H9 (cell line): Measurements from ENCODE around the gene CD300H. TPM values are rescaled to one million over a fixed set of nuclear protein-coding genes. Genes with fewer than 3 reads are reported as not detected.

Source experiments
- DNase-seq: peaks from one replicate; pipeline ENCODE4 v3.0.0-alpha.2; 2017
- H2AFZ ChIP-seq: one replicate; pipeline ENCODE4 v1.6.1; 2013; ENCODE audit warnings: mild to moderate bottlenecking, low read length, control low read depth, moderate library complexity
- H2AK5ac ChIP-seq: 2 replicates; pipeline ENCODE4 v1.6.1; 2013; ENCODE audit warnings: low read length, control low read depth, mixed read lengths; ENCODE audit not compliant: insufficient read length
- H2BK120ac ChIP-seq: one replicate; pipeline ENCODE4 v1.6.1; 2013; ENCODE audit warnings: low read depth, mild to moderate bottlenecking, low read length, control low read depth, inconsistent platforms; ENCODE audit not compliant: poor library complexity, severe bottlenecking
- H2BK12ac ChIP-seq: 2 replicates; pipeline ENCODE4 v1.6.1; 2013; ENCODE audit warnings: low read length, control low read depth, mixed read lengths, low read depth; ENCODE audit not compliant: insufficient read length
- H2BK15ac ChIP-seq: 2 replicates; pipeline ENCODE4 v1.6.1; 2013; ENCODE audit warnings: low read depth, low read length, control low read depth
- H2BK20ac ChIP-seq: one replicate; pipeline ENCODE4 v1.6.1; 2013; ENCODE audit warnings: low read depth, mild to moderate bottlenecking, low read length, control low read depth, inconsistent platforms; ENCODE audit not compliant: poor library complexity, severe bottlenecking
- H2BK5ac ChIP-seq: 2 replicates; pipeline ENCODE4 v1.6.1; 2013; ENCODE audit warnings: low read length, control low read depth, mixed read lengths; ENCODE audit not compliant: insufficient read length
- H3K14ac ChIP-seq: 2 replicates; pipeline ENCODE4 v1.6.1; 2013; ENCODE audit warnings: low read length, control low read depth; ENCODE audit not compliant: insufficient read depth
- H3K18ac ChIP-seq: 2 replicates; pipeline ENCODE4 v1.6.1; 2013; ENCODE audit warnings: low read depth, mild to moderate bottlenecking, mixed read lengths, low read length, control low read depth; ENCODE audit not compliant: insufficient read length
- H3K23ac ChIP-seq: 2 replicates; pipeline ENCODE4 v1.6.1; 2013; ENCODE audit warnings: low read length, control low read depth, mixed read lengths, low read depth; ENCODE audit not compliant: insufficient read length
- H3K23me2 ChIP-seq: 2 replicates; pipeline ENCODE4 v1.6.1; 2013; ENCODE audit warnings: low read depth, mild to moderate bottlenecking, mixed read lengths, low read length, control low read depth; ENCODE audit not compliant: insufficient read length, poor library complexity, severe bottlenecking
- H3K27ac ChIP-seq: 2 replicates; pipeline ENCODE4 v1.5.1; 2013; ENCODE audit warnings: low read length, control low read depth, mixed read lengths, low read depth; ENCODE audit not compliant: insufficient read length
- H3K27me3 ChIP-seq: 2 replicates; pipeline ENCODE4 v1.6.1; 2013; ENCODE audit warnings: low read length, control low read depth, inconsistent platforms; ENCODE audit not compliant: insufficient read depth
- H3K4ac ChIP-seq: 2 replicates; pipeline ENCODE4 v1.6.1; 2013; ENCODE audit warnings: low read depth, mild to moderate bottlenecking, control low read depth, inconsistent platforms, low read length, moderate library complexity
- H3K4me1 ChIP-seq: 2 replicates; pipeline ENCODE4 v1.6.1; 2013; ENCODE audit warnings: low read length, control low read depth, inconsistent platforms; ENCODE audit not compliant: insufficient read depth
- H3K4me2 ChIP-seq: 2 replicates; pipeline ENCODE4 v1.6.1; 2013; ENCODE audit warnings: low read length, control low read depth, mixed read lengths; ENCODE audit not compliant: insufficient read length, insufficient read depth
- H3K56ac ChIP-seq: 2 replicates; pipeline ENCODE4 v1.6.1; 2013; ENCODE audit warnings: low read depth, mild to moderate bottlenecking, mixed read lengths, low read length, control low read depth; ENCODE audit not compliant: insufficient read length
- H3K79me1 ChIP-seq: 2 replicates; pipeline ENCODE4 v1.6.1; 2013; ENCODE audit warnings: low read depth, mild to moderate bottlenecking, moderate library complexity, low read length, control low read depth, inconsistent platforms; ENCODE audit not compliant: insufficient read depth, poor library complexity, severe bottlenecking
- H3K79me2 ChIP-seq: 2 replicates; pipeline ENCODE4 v1.6.1; 2013; ENCODE audit warnings: low read length, control low read depth, inconsistent platforms; ENCODE audit not compliant: insufficient read depth
- H3K9ac ChIP-seq: 2 replicates; pipeline ENCODE4 v1.6.1; 2013; ENCODE audit warnings: low read length, control low read depth, mixed read lengths; ENCODE audit not compliant: insufficient read length; ENCODE audit errors: extremely low read depth
- H3K9me3 ChIP-seq: one replicate; pipeline ENCODE4 v1.6.1; 2013; ENCODE audit warnings: low read depth, low read length, inconsistent platforms; ENCODE audit not compliant: control insufficient read depth
- H3T11ph ChIP-seq: one replicate; pipeline ENCODE4 v1.6.1; 2013; ENCODE audit warnings: mild to moderate bottlenecking, low read length, control low read depth, inconsistent platforms
- H4K20me1 ChIP-seq: one replicate; pipeline ENCODE4 v1.6.1; 2013; ENCODE audit not compliant: control insufficient read depth, insufficient read length, insufficient read depth
- H4K5ac ChIP-seq: 2 replicates; pipeline ENCODE4 v1.6.1; 2013; ENCODE audit warnings: low read depth, mild to moderate bottlenecking, mixed read lengths, low read length, control low read depth; ENCODE audit not compliant: insufficient read length
- H4K8ac ChIP-seq: replicated peaks from 2 replicates; pipeline ENCODE4 v1.6.1; 2013; ENCODE audit warnings: low read length, control low read depth, mixed read lengths, low read depth; ENCODE audit not compliant: insufficient read length
- H4K91ac ChIP-seq: 2 replicates; pipeline ENCODE4 v1.6.1; 2013; ENCODE audit warnings: low read depth, mild to moderate bottlenecking, moderate library complexity, mixed read lengths, low read length, control low read depth; ENCODE audit not compliant: insufficient read length
- H3K27ac Mint-ChIP-seq, 3 experiments: 2 replicates in 2 of 3; 3 replicates in 1 of 3; pipeline ENCODE4 v1.8.0; 2020 to 2021; ENCODE audit warnings: mixed read lengths in 3 of 3, mild to moderate bottlenecking in 1 of 3, moderate library complexity in 1 of 3
- H3K27me3 Mint-ChIP-seq: 2 replicates; pipeline ENCODE4 v1.8.0; 2021; ENCODE audit warnings: low read depth, mild to moderate bottlenecking, moderate library complexity, mixed read lengths
- H3K36me3 Mint-ChIP-seq, 3 experiments: 2 replicates in 2 of 3; 3 replicates in 1 of 3; pipeline ENCODE4 v1.8.0; 2020 to 2021; ENCODE audit warnings: low read depth in 3 of 3, mixed read lengths in 3 of 3; ENCODE audit not compliant: insufficient read depth in 1 of 3
- H3K4me1 Mint-ChIP-seq, 2 experiments: 2 replicates each; pipeline ENCODE4 v1.8.0; 2020; ENCODE audit warnings: mixed read lengths in 2 of 2
- H3K4me3 Mint-ChIP-seq, 2 experiments: 2 replicates in 1 of 2; 3 replicates in 1 of 2; pipeline ENCODE4 v1.8.0; 2020 to 2021; ENCODE audit warnings: mild to moderate bottlenecking in 2 of 2, mixed read lengths in 2 of 2, moderate library complexity in 1 of 2
- H3K9me3 Mint-ChIP-seq, 2 experiments: 2 replicates in 1 of 2; 3 replicates in 1 of 2; pipeline ENCODE4 v1.8.0; 2020; ENCODE audit warnings: mild to moderate bottlenecking in 2 of 2, mixed read lengths in 2 of 2, moderate library complexity in 1 of 2
- CTCF ChIP-seq: fragments of 200-600 bp; sonication (generic); conservative IDR thresholded peaks from 3 replicates; pipeline ENCODE4 v1.8.0; 2021; ENCODE audit warnings: antibody characterized with exemption, mild to moderate bottlenecking
- WGBS: extraction: QIAGEN DNeasy Blood & Tissue Kit; methylation state at CpG from one replicate; pipeline ENCODE4 v1.1.7; 2013; ENCODE audit warnings: missing lambda C conversion rate, low lambda C conversion rate, mixed read lengths; ENCODE audit not compliant: insufficient read length; ENCODE audit errors: extremely low coverage; 5-methylcytosine and 5-hydroxymethylcytosine counted together
- total RNA-seq: library from RNA; stranded (reverse); gene quantifications from 2 replicates; pipeline ENCODE4 v1.2.1, GENCODE V29; 2021

CD300H gene
- total RNA-seq, 1 experiment from 2014 or later, result not detected

GRCh38 chr17:74550602-74551001 lies 16.7 kb downstream of the CD300H start:
- H3K9me3 ChIP-seq, result no peaks in the 10 kb centered on the region
- H3K4me3 Mint-ChIP-seq, result no peak overlapping the region; a peak in 1 of 5 replicates
- H3K4me1 Mint-ChIP-seq, result no peaks in the 10 kb centered on the region
- no peak overlapping the region for H3K23ac ChIP-seq
- H4K8ac ChIP-seq, result no peak overlapping the region
- no peak overlapping the region for H3K56ac ChIP-seq
- H2BK120ac ChIP-seq, result no peak overlapping the region
- WGBS, result no CpG with 5 or more reads among the region's 15 CpGs
- no peak overlapping the region for H3K4me2 ChIP-seq
- peaks cover 21% of the 10 kb centered on the region for H3K27me3 Mint-ChIP-seq
- H3K4me1 ChIP-seq, result no peaks in the 10 kb centered on the region
- H3K9me3 Mint-ChIP-seq, result peaks cover 0 to 2% of the 10 kb centered on the region in 2 experiments; a peak in 1 of 5 replicates
- H3T11ph ChIP-seq, result no peak overlapping the region
- H3K23me2 ChIP-seq, result no peaks in the 10 kb centered on the region
- TF ChIP-seq CTCF, result no peak
- H3K4ac ChIP-seq, result no peak overlapping the region
- no peak overlapping the region for H2BK5ac ChIP-seq
- H3K9ac ChIP-seq, result no peak overlapping the region
- H3K27me3 ChIP-seq, result no peaks in the 10 kb centered on the region
- H3K79me2 ChIP-seq, result no peaks in the 10 kb centered on the region
- H3K18ac ChIP-seq, result no peak overlapping the region
- H2BK12ac ChIP-seq, result no peak overlapping the region
- no peaks in the 10 kb centered on the region for H3K36me3 Mint-ChIP-seq
- no peak overlapping the region for H4K91ac ChIP-seq
- H2AFZ ChIP-seq, result no peak overlapping the region
- H2AK5ac ChIP-seq, result no peak overlapping the region
- H3K14ac ChIP-seq, result no peak overlapping the region
- H4K20me1 ChIP-seq, result no peaks in the 10 kb centered on the region
- no peak overlapping the region for H3K27ac Mint-ChIP-seq
- no peaks in the 10 kb centered on the region for H3K79me1 ChIP-seq
- DNase-seq, result no peak
- H2BK20ac ChIP-seq, result no peak overlapping the region
- H2BK15ac ChIP-seq, result no peak overlapping the region
- H4K5ac ChIP-seq, result no peak overlapping the region
- no peak overlapping the region for H3K27ac ChIP-seq
